ENCODE data around the gene NCKAP5.

NCKAP5 gene

DNA sequence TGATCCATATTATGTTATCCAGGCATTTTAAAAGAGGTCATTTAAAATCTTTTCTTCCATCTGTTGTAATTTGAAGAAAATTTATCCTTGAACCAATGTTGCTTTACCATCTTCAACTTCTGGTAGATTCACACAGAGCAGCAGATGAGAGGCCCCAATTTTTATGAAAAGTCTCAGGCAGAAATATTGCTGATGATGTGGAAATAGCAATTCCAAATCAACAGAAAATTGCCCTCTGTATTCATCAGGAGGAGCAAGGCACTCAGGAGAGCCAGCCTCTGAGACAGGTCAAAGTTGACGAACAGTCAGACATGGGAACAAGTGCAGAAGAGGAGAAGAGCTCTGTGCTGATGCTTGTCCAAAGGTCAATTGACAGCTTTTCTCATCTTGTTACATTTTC, 444.9 kb downstream of the NCKAP5 start:
- no peak for DNase-seq

DNA sequence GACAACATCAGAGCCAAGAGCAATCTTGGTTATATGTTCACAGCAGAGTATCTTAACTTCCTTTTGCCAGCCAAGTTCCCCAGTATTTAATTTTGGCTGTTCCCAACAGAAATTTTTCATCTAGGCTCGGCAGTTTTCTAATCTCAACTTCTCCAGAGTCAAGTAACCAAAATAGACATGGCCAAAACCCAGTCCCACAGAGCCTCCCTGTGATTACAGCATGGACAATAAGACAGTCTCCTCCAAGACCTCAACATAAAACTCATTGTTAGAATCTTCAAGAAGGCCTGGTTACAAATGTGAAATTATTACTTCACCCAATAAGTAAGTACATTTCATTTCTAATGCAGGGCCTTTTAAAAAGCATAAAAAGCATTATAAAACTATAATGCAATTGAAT, 445.7 kb downstream of the NCKAP5 start:
- DNase-seq: no peak

DNA sequence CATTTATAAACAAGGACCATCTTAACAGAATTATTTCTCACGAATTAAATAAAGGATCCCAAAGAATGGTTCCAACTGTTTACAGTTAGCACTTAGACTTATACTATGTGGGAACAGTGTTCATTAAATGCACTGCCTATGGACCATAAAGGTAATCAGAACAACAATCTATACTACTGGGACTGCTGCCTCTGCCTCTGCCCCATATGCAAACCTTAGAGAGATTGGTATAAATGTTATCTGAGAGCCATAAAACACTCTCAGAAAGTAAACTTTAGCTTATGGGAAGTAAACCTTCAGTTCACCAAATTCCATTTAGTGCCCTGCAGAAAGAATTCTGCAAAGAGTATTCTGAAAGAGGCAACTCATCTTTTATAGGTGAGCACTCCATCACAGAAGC, 448.0 kb downstream of the NCKAP5 start:
- no peak for DNase-seq

DNA sequence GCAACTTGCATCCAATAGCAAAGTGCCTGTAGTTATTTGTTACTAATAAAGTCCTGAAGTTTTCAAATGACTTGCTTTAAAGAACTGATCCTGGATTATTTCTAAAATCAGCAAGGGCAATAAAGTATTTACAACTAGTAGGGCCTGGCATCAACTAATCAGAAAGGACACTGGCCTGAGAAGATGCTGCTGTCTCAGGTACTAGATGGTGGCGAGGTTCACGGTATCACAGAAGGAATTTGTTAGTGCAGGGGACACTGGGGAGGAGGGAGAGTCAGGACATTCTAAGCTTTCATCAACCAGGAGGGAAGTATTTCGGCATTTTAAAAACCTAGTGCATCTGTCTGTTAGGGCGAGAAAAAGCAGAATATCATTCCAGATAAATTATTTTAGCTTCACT, 458.1 kb downstream of the NCKAP5 start:
- DNase-seq: no peak

GRCh38 chr2:133109772-133110171, 458.5 kb downstream of the NCKAP5 start:
- DNase-seq: no peak

- no peak for DNase-seq
Measured at GRCh38 chr2:133107058-133107815, 461.0 kb downstream of the NCKAP5 start.

GRCh38 chr2:133104871-133105270, 463.4 kb downstream of the NCKAP5 start:
- no peak for DNase-seq

- DNase-seq: no peak
Measured at GRCh38 chr2:133098787-133099186, 469.5 kb downstream of the NCKAP5 start.

- no peak for DNase-seq
Measured at GRCh38 chr2:133097666-133098065, 470.6 kb downstream of the NCKAP5 start.

DNA sequence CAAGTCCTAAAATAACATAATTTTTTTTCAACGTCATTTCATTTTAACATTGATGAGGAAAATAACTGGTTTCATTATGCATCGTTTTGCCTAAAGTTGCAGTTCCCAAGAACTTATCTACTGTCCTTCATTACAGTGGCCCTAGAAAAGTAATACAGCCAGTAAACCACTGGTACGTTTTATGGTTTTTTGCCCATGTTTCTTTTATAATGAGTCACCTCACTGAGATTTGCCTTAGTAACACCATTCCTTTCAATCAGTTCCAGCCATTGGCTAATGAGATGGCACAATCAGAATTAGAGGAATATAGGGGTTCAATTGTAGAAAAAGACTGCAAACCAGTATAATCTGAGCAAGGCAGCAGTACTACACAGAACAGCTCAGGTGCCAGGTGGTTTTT, 475.7 kb downstream of the NCKAP5 start:
- no peak for DNase-seq

DNA sequence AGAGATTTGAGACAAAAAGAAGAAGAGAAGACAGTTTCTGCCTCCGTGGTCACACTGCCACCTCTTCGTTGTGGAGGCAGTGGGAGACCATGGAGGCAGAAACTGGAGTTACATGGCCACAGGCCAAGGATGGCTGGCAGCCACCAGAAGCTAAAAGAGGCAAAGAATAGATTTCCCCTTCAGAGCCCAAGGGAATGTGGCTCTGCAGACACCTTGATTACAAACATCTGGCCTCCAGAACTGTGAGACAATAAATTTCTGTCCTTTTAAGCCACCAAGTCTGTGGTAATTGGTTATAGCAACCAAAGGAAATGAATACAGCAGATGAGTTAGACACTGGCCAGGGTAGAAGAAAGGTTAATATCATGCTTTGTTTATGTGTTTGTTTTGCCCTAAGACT, 477.9 kb downstream of the NCKAP5 start:
- DNase-seq: no peak

DNA sequence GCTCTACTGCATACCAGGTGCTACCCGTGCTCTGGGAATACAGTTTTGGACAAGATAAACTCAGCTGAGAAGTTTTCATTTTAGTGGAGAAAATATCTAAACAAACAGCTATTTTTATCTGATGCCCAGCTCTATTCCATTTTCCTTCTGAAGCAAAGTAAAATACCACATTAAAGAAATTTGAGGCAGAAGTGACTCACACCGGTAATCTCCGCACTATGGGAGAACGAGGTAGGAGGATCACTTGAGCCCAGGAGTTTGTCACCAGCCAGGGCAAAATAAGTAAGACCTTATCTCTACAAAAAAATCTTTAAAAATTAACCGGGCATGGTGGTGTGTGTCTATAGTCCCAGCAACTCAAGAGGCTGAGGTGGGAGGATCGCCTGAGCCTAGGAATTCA, 482.1 kb downstream of the NCKAP5 start:
- no peak for DNase-seq

- DNase-seq: no peak
Measured at GRCh38 chr2:133085646-133086045, 482.6 kb downstream of the NCKAP5 start.

GRCh38 chr2:133082034-133082433, 486.2 kb downstream of the NCKAP5 start:
- no peak for DNase-seq

DNA sequence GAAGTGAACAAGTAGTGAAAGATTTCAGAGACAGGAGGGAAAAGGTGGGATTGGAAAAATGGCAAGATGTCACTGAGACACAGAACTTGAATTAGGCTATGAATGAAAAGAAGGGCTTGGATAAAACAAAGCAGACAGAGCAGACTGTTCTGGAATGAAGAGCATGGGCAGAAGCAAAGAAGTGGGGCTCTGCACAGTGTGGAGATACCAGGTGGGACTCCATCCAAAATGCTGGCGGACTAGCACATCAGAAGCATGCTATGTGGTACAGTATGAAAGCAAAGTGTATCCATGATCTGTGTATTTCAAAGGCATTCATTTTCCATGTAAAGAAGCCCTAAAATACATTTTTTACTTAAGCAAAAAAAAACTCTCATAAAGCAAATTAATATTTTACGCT, 487.4 kb downstream of the NCKAP5 start:
- DNase-seq: no peak

- no peak for DNase-seq
Measured at GRCh38 chr2:133078667-133079411, 489.4 kb downstream of the NCKAP5 start.

DNA sequence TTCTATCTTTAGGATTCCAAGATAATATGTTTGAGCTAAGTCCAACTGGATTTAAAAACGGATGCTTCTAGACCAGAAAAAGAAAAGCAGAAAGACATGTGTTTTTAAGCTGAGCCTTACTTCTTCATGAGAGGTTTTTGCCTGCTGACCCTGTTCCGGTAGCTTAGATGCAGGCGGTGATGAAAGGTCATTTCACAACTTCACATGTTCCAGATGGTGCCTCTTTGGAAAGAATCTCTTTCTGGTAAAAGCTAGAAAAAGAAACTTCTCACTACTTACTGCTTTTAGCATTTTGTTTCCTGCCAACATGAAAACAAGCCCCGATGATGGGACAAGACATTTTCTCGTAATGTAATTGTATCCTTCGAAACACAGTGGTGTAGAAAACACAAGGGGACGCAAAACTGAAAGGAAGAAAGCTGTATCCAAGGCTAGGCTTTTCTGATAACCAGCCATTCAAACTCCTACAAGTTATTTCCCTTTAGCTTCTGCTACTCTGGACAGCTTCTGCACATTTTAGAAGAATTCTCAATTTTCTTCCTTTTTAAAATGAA, 490.9 kb downstream of the NCKAP5 start:
- no peak for DNase-seq

DNA sequence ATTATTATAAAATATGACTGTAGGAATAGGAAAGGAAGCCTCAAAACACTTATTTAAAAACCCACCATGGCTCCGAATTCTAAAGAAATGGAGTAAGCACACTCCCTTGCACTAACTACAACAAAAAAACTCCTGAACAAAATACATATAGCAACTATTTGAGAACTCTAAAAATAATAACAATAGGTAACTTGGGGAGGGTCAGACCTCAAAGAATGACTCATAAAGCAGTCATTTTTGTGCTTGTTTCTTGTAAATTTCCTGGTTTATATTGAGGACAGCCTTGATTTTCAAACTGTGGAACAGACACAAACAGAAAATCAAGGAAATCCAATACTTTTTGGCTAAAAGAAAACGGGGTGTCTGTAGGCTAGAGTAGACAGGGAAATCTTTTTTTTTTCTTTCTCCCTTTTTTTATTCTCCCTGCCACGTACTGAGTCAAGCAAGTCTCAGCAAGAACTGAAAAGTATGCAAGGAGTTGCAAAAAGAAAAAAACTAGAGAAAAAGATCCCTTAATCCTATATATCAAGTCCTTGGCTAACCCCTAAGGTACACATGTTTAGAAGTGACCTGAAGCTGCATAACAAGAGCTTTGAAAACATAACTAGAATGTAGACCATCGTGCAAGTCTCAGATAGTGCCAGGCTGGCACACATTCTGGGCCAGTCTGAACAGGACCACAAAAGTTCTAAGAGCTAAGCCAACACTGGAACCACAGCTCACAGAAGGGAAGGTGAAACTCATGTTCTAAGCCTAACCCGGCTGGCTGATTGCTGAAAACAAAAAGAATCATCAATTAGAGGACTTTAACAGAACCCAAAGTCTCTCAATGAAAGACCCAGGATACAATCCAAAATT, 495.2 kb downstream of the NCKAP5 start:
- DNase-seq: no peak

DNA sequence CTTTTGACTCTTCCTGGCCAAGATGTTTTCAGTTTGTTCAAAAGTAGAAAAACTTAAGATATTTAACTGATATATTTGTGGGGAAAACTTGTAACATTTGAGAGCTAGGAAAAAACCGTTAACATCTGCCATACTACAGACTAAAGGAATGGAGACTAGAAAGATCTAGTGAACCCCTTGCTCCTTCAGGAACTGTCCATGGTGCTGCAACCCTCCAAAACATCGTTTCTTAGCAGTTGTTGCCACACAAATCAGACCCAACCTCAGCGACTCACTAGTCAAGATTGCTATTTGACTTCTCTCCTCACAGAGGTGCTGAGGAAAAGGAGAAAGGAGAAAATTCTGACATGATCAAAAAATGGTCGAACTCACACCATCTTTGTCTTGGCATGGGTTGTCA, 504.5 kb downstream of the NCKAP5 start:
- DNase-seq: no peak

GRCh38 chr2:133062931-133063665, 505.2 kb downstream of the NCKAP5 start:
- DNase-seq: no peak

GRCh38 chr2:133061874-133062593, 506.2 kb downstream of the NCKAP5 start:
- no peak for DNase-seq

- DNase-seq: no peak
Measured at GRCh38 chr2:133054297-133054696, 514.0 kb downstream of the NCKAP5 start.
